Effector memory CD4-positive, alpha-beta T cell (primary cell): ENCODE measurements around the gene SLAMF6.

ENCODE experiments used
- DNase-seq, 3 donors: peaks; one replicate each; pipeline ENCODE4 v3.0.0-alpha.2; 2020
- H3K27ac ChIP-seq: 2 replicates; pipeline ENCODE4 v1.7.0; 2013; ENCODE audit warnings: mild to moderate bottlenecking, low read length, moderate library complexity; ENCODE audit not compliant: insufficient read depth, poor library complexity, severe bottlenecking
- H3K27me3 ChIP-seq: replicated peaks from 2 replicates; pipeline ENCODE4 v1.7.0; 2013; ENCODE audit warnings: mild to moderate bottlenecking, low read length; ENCODE audit not compliant: insufficient read depth, control insufficient read depth, poor library complexity, severe bottlenecking
- H3K36me3 ChIP-seq: 2 replicates; pipeline ENCODE4 v1.7.0; 2013; ENCODE audit warnings: mild to moderate bottlenecking, low read length, moderate library complexity; ENCODE audit not compliant: control insufficient read depth, insufficient read depth
- H3K4me1 ChIP-seq: 2 replicates; pipeline ENCODE4 v1.7.0; 2013; ENCODE audit warnings: low read length, mild to moderate bottlenecking; ENCODE audit not compliant: control insufficient read depth, insufficient read depth, poor library complexity, severe bottlenecking
- H3K4me3 ChIP-seq: 2 replicates; pipeline ENCODE4 v1.7.0; 2013; ENCODE audit warnings: low read length, low read depth, mild to moderate bottlenecking; ENCODE audit not compliant: insufficient read depth, poor library complexity, severe bottlenecking
- H3K9me3 ChIP-seq: 2 replicates; pipeline ENCODE4 v1.7.0; 2013; ENCODE audit warnings: mild to moderate bottlenecking, low read length, moderate library complexity; ENCODE audit not compliant: control insufficient read depth

Gene SLAMF6

DNA sequence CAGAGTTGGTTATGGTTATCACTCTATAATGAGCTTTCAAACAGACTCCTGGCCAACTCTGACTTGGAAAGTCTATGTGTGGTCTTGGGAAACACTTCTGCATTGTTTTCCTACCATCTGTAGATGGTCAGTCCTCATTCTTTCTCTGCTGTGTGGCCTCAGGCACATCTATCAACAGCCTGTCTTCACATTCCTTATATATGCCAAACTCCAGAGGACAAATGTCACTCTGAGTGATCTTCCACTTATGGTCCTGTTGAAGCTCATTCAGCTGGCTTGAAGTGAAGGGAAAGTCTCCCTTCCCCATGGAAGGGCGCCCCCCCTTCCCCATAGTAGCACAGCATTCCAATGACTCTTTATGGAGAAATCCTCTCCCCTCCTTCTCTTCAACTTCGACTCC, 64.0 kb downstream of the SLAMF6 start:
- H3K4me3 ChIP-seq, result no peak overlapping the region
- no peaks in the 10 kb centered on the region for H3K9me3 ChIP-seq
- H3K36me3 ChIP-seq, result no peaks in the 10 kb centered on the region
- DNase-seq, result no peak
- H3K27ac ChIP-seq, result no peak overlapping the region
- H3K4me1 ChIP-seq, result peaks cover 9% of the 10 kb centered on the region
- H3K27me3 ChIP-seq, result no peaks in the 10 kb centered on the region

DNA sequence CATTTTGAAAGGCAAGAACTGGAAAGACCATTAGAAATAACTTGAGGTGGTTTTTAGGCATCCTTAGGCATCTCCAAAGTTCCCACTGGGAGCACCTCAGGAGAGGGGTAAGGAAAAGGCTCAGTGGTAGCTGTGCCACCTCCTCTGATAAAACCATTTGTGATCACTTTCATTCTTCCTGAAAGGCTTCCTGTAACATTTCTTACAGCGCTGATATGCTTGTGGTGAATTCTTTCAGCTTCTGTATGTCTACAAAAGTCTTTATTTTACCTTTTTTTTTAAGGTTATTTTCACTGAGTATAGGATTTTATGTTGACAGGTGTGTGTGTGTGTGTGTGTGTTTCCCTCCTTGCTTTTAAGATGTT, 67.9 kb downstream of the SLAMF6 start:
- H3K9me3 ChIP-seq, result no peaks in the 10 kb centered on the region
- H3K27me3 ChIP-seq, result no peaks in the 10 kb centered on the region
- peak overlapping the region; percentile 3 for H3K27ac ChIP-seq
- no peak for DNase-seq
- H3K4me1 ChIP-seq, result peaks cover 7% of the 10 kb centered on the region
- no peaks in the 10 kb centered on the region for H3K36me3 ChIP-seq
- no peak overlapping the region for H3K4me3 ChIP-seq

DNA sequence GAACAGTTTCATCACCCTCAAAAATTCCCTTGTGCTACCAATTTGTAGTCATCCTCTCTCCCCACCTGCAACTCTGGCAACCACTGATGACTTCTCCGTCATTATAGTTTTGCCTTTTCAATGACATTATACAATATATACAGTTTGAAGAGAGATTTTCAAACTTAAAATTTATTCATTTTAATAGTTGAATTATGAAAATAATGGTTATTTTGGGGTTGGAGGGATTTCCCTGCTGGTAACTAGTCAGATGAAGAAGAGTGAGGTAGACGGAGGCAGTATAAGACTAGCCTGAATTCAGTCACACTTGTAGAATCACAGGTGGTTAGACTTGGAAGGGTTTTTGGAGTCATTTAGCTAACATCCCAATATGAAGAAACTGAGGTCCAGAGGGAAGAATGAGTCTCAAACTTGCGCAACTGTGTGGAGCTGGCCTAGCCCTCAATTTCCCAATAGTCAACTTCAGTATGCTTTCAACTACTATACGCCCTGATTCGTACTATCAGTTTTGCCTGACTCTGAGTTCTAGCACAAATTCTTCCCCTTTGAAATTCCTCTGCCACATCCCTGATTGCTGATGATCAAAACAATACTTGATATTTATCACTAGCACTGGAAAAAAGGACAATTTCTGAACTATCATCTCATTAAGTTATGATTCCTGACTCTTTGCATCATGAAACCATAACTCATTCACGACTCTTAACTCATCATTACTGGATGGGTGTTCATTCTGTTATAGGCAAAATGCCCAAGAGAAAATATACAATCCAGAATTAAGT, 68.5 kb downstream of the SLAMF6 start:
- H3K4me3 ChIP-seq, result no peak overlapping the region
- no peaks in the 10 kb centered on the region for H3K9me3 ChIP-seq
- H3K36me3 ChIP-seq, result no peaks in the 10 kb centered on the region
- H3K27me3 ChIP-seq, result no peaks in the 10 kb centered on the region
- peak overlapping the region; percentile 3 for H3K27ac ChIP-seq
- no peak for DNase-seq
- H3K4me1 ChIP-seq, result peaks cover 7% of the 10 kb centered on the region

DNA sequence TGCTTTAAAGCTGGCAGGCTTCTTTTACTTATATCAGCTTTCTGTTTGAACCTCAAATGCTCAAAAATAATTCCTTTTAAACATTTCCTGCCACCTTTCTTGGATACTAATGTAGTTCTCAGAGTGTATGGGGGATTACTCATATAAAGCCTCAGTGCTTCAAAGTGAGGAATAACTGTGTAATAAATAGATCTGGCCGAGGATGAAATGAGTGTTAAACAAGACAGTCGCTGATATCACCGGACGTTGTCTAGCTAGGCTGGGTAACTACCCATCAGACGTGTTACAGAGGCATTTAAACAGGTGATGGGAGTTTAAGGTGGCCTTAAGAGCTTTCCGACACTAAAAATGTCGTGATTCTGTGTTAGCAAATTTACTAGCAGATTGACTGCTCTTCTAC, 69.6 kb downstream of the SLAMF6 start:
- Histone ChIP-seq H3K4me3 (no peak overlapping the region), H3K4me1 (peaks cover 7% of the 10 kb centered on the region), H3K27ac (no peak overlapping the region), H3K27me3 (no peaks in the 10 kb centered on the region), H3K36me3 (no peaks in the 10 kb centered on the region), H3K9me3 (no peaks in the 10 kb centered on the region)
- DNase-seq, result no peak

DNA sequence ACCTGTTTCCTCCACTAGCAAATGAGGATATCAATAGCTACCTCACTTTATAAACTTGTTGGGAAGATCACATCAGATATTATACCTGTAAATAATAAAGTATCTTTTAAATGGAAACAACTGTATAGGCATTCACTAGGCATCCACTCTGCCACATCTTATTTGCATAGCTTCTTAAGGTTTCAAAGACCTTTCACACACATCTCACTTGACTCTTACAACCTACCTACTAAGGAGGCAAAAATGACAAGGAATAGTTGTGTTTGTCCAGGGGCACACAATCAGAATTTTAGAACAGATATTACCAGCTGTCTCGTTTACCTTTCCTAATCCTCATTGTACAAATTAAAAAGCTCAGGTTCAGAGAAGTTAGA, 71.2 kb downstream of the SLAMF6 start:
- H3K9me3 ChIP-seq, result no peaks in the 10 kb centered on the region
- H3K4me3 ChIP-seq, result peak overlapping the region; percentile 17
- no peak for DNase-seq
- H3K36me3 ChIP-seq, result no peaks in the 10 kb centered on the region
- H3K27me3 ChIP-seq, result no peaks in the 10 kb centered on the region
- H3K4me1 ChIP-seq, result peaks cover 15% of the 10 kb centered on the region
- H3K27ac ChIP-seq, result no peak overlapping the region

DNA sequence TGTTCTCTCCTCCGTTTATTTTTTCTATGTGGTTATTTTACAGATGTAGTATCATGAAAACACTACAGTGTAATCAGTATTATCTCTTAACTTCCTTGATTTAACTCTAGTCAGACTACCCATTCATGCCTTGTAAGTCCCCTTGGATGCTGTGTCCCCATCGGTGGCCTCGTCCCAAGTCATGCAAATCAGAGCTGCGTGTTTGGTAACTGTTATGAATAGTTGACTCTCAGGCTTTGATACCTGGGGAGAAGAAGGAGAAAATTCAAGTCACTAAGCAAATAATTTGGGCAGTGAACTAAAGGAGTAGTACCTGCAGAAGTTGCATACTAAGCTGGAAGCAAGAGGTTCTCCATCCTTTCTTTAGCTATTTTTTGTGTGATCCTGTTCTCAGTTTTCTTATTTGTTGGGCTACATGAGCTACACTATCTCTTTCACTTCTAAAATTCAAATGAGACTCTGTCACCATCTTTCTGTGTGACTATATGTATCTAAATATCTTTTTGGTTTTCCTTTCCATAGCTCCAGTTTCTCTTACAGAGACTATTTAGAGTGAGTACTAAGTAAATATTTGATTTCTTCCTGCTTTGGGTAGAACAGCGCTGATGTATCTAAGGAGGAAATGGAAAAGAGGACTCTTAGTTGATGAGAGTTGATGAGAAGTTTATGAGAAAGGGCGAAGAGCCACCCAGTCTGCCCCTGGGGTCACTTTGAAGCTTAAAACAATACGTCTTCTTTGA, 71.8 kb downstream of the SLAMF6 start:
- Histone ChIP-seq H3K4me1 (peaks cover 21% of the 10 kb centered on the region), H3K27ac (peak overlapping the region; percentile 39), H3K4me3 (peak overlapping the region; percentile 17), H3K36me3 (no peaks in the 10 kb centered on the region), H3K27me3 (no peaks in the 10 kb centered on the region), H3K9me3 (no peaks in the 10 kb centered on the region)
- no peak for DNase-seq

DNA sequence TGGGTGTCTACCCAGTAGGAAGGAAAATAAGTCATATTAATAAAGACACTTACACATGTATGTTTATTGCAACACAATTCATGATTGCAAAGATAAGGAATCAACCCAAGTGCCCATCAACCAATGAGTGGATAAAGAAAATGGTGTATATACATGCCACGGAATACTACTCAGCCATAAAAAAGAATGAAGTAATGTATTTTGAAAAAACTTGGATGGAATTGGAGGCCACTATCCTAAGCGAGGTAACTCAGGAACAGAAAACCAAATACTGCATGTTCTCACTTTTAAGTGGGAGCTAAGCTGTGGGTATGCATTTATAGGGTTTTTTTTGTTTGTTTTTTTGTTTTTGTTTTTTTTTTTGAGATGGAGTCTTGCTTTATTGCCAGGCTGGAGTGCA, 73.6 kb downstream of the SLAMF6 start:
- DNase-seq, result no peak
- Histone ChIP-seq H3K27ac (no peak overlapping the region), H3K4me3 (no peak overlapping the region), H3K27me3 (no peaks in the 10 kb centered on the region), H3K36me3 (no peaks in the 10 kb centered on the region), H3K9me3 (no peaks in the 10 kb centered on the region), H3K4me1 (peaks cover 18% of the 10 kb centered on the region)

DNA sequence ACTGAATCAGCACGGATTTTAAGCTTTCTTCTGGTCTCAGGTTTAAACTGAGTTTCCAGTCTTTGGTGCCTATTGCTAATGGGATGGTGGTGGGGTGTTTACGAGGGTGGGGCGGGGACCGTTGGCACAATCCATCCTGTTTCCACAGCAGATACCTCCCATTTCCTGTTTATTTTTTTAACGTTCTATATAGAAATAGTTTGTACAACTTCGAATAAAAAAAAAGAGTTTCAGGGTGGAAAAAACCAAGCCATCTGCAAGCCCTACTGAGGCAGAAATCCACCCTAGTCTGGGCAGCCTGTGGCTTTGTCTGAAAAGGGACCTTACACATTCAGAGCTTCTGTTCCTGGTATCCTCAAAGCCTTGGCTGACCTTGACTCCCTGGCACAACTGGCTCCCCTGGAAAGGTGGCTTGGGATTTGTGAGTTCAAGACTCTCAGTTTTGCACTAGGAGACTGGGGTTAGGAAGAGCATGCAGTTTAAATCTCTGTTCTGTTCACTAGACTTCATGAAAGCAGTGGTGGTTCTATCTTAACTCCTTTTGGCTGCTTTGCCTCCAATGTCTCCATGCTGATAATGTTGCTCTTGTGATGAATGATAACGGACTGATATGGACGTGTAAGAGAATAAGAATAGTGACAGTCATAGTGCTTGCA, 76.0 kb downstream of the SLAMF6 start:
- Histone ChIP-seq H3K4me1 (peaks cover 18% of the 10 kb centered on the region), H3K4me3 (no peak overlapping the region), H3K27ac (no peak overlapping the region)

DNA sequence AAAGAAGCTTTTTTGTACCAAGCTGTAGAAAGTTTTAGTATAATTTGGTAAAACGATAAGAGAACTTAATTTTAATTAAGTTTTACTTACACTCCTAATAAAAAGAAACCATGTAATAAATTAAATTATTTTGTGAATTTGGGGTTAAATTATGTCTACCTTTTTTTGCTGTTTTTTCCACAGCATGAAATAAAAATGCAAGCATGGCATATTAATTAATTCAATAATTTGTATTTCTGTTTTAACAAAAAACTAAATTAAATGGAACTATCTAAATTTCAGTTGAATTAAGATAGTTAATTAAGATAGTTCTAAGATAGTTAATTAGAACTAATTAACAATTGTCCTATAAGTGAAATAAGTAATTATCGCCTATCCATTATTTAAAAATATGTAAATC, 83.3 kb downstream of the SLAMF6 start:
- no peak for DNase-seq
- Histone ChIP-seq H3K4me1 (peaks cover 11% of the 10 kb centered on the region), H3K27me3 (no peaks in the 10 kb centered on the region), H3K27ac (no peak overlapping the region), H3K36me3 (no peaks in the 10 kb centered on the region), H3K4me3 (no peak overlapping the region), H3K9me3 (no peaks in the 10 kb centered on the region)

More for the DNA sequence above, 76.0 kb downstream of the SLAMF6 start:
- Histone ChIP-seq H3K36me3 (no peaks in the 10 kb centered on the region), H3K27me3 (no peaks in the 10 kb centered on the region), H3K9me3 (no peaks in the 10 kb centered on the region)
- DNase-seq, result no peak

DNA sequence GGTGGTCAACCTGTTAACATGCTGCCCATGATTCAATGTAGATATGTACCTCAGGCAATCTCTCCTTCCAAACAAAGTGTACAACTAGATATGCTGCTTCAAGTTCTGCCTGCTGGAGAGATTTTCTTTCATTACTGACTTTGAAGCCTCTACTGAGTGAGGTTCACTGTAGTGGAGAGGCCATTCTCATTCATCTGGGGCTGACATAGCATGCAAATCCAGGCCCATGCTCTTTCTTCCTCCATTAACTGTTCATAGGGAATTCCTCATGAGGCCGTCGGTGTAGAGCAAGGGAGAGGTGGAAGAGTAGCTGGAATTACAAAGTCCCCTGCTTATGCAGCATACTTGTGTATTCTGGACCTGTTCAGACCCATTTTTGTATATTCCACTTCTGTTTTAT, 84.1 kb downstream of the SLAMF6 start:
- H3K27me3 ChIP-seq, result no peaks in the 10 kb centered on the region
- H3K9me3 ChIP-seq, result no peaks in the 10 kb centered on the region
- no peaks in the 10 kb centered on the region for H3K36me3 ChIP-seq
- DNase-seq, result no peak
- H3K27ac ChIP-seq, result peak overlapping the region; percentile 74
- peak overlapping the region; percentile 47 for H3K4me3 ChIP-seq
- peaks cover 11% of the 10 kb centered on the region for H3K4me1 ChIP-seq
